Stimulated activated CD8-positive, alpha-beta memory T cell treated with anti-CD3 and anti-CD28 coated beads, Interleukin-4, amount 100 ng/mL, for 4 hours (primary cell): ENCODE data around the gene ESD.

ENCODE experiments used
- DNase-seq, 2 donors: peaks; one replicate each; pipeline ENCODE4 v3.0.0-alpha.2; 2020; ENCODE audit warnings: low read depth in 2 of 2, low spot score in 1 of 2

The ESD gene

DNA sequence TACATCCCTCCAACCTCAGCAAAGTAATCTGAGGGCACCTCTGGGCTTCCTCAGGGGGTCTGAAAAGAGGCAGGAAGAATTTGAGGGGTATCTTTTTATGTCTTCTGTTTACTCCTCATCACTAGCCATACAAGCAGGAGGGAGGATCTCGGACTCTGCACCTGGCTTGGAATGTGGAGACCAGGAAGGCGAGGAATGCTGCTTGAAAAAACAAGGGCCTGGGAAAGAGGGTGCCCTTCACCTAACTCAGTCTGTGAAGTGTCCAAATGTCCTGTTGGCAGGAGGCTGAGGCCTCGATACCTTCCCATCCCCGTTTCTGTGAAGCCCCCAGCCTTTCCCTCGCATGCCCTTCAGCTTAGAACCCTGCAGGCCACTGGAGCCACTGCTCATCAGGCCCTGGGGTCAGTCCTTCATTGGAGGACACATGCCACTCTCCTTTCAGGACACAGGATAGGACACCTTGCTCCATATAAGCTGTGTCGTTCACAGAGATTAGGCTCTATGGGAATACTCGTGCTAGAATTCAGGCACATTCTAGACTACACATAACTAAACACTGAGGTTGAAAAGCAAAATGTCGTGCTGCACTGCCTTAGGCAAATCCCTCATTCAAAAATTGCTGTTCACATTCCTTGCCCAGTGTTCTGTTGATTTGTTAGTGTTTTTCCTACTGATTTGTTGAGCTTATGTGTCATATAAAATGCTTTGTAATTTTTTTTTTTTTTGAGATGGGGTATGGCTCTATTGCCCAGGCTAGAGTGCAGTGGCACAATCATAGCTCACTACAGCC, 49.7 kb downstream of the ESD start:
- no peak for DNase-seq

DNA sequence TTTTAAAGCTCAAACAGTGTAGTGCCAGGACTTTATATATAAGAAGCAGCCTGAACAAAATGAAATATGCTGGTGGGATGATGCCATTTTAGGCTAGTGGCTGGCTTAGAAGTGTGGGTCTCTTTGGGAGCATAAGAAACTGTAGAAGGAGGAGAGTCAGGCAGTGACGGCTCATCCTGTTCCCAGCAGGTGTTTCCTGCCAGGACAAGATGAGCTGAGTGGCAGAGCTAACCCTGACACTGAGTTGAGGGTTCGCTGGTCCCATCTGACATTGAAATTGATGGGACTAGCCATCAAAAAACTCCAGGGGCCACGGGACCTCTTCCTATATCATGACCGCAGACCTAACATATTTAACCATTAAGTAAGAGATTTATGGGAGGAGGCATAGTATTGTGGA, 51.3 kb downstream of the ESD start:
- no peak for DNase-seq

DNA sequence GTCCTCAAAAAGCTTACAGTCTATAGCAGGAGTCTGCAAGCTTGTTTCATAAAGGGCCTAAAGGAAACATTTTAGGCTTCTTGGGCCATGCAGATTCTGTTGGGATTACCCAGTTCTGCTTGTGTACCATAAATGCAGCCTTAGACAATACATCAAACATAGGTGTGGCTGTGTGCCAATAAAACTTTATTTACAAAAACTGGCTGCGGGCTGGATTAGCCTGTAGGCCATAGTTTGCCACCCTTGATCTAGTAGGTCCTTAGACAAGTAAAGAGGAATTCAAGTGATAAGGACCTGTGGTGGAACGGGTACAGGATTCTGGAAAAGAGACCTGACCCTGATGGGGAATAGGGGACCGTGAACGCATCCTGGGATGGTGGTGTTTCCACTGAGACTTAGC, 51.9 kb downstream of the ESD start:
- DNase-seq, result no peak

DNA sequence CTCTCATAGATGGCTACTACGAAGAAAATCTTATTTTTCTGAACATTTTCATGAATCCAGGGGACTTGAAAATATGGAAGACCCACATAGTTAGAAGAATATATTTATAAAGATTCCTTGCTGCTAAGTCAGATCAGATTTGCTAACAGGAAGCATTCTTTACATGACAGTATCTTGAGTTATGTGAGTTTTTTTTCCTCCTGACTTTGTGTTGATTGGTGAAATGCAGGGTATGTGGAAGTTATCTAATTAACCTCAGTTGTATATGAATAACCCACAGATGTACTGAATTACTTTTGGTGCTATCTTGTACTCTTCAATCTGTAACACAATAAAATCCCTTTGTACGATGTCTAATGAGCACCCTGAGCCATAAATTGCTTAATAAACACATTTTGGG, 53.8 kb downstream of the ESD start:
- no peak for DNase-seq

DNA sequence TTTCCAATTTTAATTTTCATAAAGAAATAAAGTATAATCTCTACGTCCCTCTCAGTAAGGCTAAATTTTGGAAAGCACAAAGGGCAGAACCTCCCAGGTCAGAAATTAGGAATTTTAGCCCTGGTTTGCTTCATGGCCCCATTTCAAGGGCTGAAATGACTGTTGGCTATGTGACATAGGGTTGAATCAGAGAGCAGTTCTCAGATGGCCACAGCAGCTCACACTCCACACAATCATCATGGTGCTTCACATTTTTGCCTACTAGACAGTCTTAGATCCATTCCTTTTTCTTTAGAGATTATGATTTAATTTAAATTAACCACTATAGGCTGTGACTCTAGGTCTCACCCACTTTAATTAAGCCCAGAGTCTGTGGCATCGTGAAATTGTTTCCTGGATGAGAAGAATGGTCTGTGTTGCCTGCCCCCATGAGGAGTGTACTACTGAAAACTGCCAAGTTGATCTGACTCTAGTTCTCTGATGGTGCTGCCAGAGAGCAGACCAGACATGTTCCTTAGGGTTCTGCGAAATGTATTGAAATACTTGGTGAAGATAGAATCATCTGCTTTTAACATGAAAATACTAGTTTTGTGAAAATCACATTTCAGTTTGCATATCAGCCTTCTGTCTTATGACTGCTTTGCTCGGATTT, 57.4 kb downstream of the ESD start:
- DNase-seq, result no peak

DNA sequence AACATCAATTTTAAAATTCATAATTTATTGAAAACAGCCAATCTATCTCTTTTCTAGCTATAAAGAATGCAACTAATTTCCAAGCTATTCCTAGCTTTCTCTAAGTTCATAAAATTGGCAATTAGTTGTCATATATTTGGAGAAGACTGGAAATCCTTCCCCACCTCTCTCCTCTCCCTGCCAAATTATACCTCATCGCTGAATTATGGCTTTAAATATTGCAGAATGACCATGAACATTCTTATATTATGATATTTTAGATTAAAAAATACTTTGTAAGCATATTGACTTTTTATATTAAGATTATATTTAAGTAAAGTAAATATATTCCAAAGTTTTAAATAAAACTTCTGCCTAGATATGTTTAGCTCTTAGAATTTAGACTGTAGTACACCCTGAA, 58.2 kb downstream of the ESD start:
- no peak for DNase-seq

DNA sequence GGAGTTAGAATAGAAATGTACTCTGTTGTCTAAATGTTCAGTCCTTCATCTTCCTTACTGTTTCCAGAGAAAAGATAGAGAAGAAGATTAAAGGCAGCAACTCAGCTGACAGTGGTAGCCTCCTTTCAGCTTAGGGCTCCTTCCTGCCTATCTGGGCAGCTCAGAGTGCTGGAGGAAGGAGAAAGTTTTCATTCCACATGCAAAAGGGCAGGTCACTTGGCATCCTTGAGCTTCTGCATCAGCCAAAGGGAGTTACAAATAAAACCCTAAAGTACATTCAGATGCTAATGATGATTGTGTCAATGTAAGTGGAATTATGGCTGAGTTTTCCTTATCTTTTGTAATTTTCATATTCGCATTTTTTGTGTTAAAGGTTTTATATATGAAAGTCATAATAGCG, 58.9 kb downstream of the ESD start:
- DNase-seq, result no peak

DNA sequence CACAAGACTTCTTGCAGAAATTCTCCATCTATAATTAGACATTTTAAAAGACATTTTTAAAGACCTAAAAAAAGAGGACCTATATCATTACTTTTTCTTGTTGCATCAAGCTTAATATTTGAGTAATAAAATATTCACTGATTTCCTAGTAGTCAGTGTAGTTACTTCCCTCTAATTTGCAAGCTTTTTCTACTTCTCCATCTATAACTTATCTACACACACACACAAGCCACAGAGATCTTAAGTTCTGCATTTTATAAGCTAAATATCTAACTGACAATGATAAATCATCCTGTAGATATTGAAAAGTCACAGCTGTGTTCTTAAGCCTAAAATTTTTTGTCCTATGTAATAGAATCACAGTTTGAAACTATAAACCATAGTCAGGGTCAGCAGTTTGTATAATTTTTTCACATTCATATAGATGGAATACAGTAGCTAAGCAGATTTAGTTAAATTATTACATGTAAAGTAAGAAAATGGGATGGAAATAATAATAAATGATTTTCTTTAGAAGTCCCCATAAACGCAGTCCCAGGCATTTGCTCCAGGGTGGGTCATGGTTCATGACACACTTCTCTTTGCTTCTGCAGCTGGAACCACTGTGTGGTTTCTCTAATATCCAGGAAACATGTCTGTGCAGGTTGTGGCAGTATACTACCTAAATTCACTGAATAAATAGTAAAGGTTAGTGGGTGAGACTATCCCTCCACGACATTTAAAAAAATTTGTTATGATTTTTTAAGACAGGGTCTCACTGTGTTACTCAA, 60.2 kb downstream of the ESD start:
- DNase-seq, result no peak

DNA sequence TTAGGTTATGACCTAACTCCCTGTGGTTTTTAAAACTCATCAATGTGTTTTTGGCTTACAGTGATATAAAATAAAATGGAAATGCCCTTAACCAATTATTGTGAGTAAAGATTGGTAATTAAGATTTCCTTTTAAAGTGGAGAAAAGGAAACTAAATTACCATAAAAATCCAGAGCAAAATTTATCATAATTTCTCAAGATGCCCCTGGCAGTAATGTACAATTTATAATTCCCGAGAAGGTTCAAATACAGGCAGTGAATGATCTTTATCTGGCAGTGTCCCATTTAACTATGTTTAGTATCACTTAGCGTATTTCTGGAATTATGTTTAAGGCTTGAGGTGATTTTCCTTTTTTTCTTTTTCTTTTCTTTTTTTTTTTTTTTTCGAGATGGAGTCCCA, 61.5 kb downstream of the ESD start:
- no peak for DNase-seq

DNA sequence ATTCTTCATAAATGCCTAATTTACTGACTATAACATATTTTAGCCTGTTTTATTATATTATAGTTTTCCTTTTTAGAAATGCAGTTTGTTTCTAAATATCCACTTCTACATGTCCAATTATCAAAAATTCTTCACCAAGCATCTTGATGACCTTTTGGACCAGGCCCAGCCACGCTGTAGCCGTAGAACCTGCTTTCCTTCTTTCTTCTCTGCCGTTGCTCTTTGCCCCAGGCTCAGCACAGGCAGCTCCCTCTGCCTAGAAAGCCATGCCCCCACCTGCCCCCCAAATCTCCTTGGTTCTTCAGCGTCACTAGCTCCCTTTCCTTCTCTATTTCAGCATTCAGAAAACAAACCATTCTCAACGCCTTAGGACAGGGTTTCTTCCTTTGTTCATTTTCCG, 65.4 kb downstream of the ESD start:
- DNase-seq, result no peak

DNA sequence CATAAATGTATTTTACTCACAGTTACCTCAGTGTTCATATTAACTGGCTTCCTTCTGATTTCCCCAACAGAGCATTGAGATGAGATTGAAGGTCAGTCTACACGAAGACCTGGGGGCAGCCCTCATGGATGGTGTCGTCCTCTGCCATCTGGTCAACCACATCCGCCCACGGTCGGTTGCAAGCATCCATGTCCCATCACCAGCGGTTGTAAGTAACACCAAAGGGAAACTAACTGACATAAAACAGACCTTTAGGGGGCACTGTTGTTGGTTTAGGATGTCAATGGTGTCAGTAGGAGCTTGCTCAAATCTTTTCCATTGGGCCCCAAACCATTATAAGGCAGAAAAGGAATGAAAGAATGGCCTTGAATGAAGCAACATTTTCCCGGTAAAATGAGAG, 68.2 kb downstream of the ESD start:
- DNase-seq, result no peak

DNA sequence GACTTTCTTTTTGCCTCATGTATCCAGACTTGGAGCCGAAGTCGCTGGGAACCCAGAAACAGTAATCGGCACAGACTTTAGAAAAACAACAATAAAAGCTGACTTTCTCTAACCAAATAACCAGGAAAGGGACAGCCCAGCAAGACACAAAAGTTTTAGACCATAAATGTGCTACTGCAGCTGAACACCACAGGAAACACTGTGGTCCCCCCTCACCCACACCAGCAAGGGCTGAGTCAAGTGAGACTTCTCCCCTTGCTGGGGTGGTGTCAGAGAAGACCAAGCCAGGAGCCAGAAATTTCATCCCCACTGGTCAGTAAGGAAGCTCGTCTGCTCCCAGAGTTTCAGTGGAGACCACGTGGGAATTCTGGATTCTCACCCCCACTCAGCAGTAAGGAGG, 70.6 kb downstream of the ESD start:
- no peak for DNase-seq
